Colonic mucosa (tissue), 4 donors: ENCODE results near the gene SYS1. TPM values are rescaled to one million over a fixed set of nuclear protein-coding genes. Genes with fewer than 3 reads are reported as not detected.
A peak's percentile ranks its signal among the peaks of the same experiment; 100 is the strongest.

Experiments
- DNase-seq: peaks from one replicate; pipeline ENCODE4 v3.0.0-alpha.2; 2020
- H3K27ac ChIP-seq: fragments of 200-600 bp; one replicate; pipeline ENCODE4 v1.8.0; 2021
- H3K27me3 ChIP-seq: fragments of 200-600 bp; one replicate; pipeline ENCODE4 v1.8.0; 2021
- H3K36me3 ChIP-seq: fragments of 200-600 bp; one replicate; pipeline ENCODE4 v1.8.0; 2021
- H3K4me1 ChIP-seq: fragments of 200-600 bp; one replicate; pipeline ENCODE4 v1.8.0; 2021; ENCODE audit warnings: mild to moderate bottlenecking
- H3K4me3 ChIP-seq: fragments of 200-600 bp; one replicate; pipeline ENCODE4 v1.8.0; 2021
- H3K9ac ChIP-seq, 2 donors: one replicate each; pipeline ENCODE4 v1.7.0; 2013; ENCODE audit warnings: control low read depth in 2 of 2, low read depth in 2 of 2, low read length in 2 of 2
- H3K9me3 ChIP-seq: fragments of 200-600 bp; one replicate; pipeline ENCODE4 v1.8.0; 2021
- intact Hi-C: fragments of 100-400 bp; cut with DNase I; formaldehyde crosslinking; loops from one replicate; pipeline ENCODE4 v1.14.1; 2022
- total RNA-seq, 2 donors: library from RNA; stranded (reverse); fragmentation: NEBNext Ultra II Directional in 1 of 2; extraction: Animal tissue kit (Norgen Biotek cat#: 25700) in 1 of 2; gene quantifications; one replicate each; pipeline ENCODE4 v1.2.1, GENCODE V29; 2021
- TF ChIP-seq, protein P1 (sequence below): fragments of 200-600 bp; IDR thresholded peaks from one replicate; pipeline ENCODE4 v1.8.0; 2022; ENCODE audit warnings: antibody characterized with exemption, mild to moderate bottlenecking
- donor health status: healthy.
- donor health status: DM: no; HTN: no; CAD: no.
- donor health status: DM: no; HTN: no; CAD: no.

Gene SYS1
- total RNA-seq, 2 donors from 2014 or later = 24.4 to 27.7 TPM

DNA sequence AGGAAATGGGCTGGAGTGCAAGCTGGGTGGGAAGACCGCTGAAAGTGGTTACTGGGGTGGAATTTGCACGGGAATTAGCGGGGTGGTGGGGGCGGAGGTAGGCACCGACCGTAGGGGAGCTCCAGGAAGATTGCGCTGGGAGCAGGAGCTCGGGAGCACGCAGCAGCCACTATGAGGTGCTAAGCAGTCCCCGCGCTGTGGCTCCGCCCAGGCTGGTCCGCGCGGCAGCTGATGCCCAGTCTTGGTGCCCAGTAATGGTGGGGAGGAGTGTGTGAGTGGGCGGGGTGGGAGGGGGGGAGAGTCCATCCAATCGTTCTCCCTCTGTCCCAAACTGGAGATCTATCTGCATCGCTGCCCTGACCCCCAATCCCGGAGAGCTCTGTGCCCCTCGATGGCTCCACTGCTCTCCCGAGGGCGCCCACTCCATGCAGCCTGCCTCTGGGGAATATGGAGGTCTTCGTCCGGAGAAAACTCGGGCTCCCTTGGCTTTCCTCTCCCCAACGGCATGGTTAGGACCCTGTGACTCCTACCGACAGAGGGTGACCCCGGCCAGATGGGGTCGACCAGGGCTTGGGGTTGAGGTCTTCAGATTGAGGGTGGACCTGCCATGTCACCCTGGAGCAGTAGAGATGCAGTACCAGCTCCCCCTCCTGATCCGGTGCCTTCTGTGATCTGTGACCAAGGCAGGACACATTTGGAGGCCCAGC lies 9.8 kb downstream of the SYS1 start:
- H3K9me3 ChIP-seq = no peaks in the 10 kb centered on the region
- no peaks in the 10 kb centered on the region for H3K36me3 ChIP-seq
- DNase-seq = no peak
- peak overlapping the region; percentile 73 for H3K27ac ChIP-seq
- TF ChIP-seq, protein P1, sequence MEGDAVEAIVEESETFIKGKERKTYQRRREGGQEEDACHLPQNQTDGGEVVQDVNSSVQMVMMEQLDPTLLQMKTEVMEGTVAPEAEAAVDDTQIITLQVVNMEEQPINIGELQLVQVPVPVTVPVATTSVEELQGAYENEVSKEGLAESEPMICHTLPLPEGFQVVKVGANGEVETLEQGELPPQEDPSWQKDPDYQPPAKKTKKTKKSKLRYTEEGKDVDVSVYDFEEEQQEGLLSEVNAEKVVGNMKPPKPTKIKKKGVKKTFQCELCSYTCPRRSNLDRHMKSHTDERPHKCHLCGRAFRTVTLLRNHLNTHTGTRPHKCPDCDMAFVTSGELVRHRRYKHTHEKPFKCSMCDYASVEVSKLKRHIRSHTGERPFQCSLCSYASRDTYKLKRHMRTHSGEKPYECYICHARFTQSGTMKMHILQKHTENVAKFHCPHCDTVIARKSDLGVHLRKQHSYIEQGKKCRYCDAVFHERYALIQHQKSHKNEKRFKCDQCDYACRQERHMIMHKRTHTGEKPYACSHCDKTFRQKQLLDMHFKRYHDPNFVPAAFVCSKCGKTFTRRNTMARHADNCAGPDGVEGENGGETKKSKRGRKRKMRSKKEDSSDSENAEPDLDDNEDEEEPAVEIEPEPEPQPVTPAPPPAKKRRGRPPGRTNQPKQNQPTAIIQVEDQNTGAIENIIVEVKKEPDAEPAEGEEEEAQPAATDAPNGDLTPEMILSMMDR = no peak
- no peaks in the 10 kb centered on the region for H3K27me3 ChIP-seq
- peak overlapping the region; percentile 46 for H3K4me3 ChIP-seq
- intact Hi-C loops = loop anchor here (5.0 kb wide), 2 partner anchors 35 to 65 kb away; partner anchors contain the start of gene DBNDD2
- H3K4me1 ChIP-seq = no peaks in the 10 kb centered on the region
- H3K9ac ChIP-seq = peak overlapping the region; percentile 44 to 70

DNA sequence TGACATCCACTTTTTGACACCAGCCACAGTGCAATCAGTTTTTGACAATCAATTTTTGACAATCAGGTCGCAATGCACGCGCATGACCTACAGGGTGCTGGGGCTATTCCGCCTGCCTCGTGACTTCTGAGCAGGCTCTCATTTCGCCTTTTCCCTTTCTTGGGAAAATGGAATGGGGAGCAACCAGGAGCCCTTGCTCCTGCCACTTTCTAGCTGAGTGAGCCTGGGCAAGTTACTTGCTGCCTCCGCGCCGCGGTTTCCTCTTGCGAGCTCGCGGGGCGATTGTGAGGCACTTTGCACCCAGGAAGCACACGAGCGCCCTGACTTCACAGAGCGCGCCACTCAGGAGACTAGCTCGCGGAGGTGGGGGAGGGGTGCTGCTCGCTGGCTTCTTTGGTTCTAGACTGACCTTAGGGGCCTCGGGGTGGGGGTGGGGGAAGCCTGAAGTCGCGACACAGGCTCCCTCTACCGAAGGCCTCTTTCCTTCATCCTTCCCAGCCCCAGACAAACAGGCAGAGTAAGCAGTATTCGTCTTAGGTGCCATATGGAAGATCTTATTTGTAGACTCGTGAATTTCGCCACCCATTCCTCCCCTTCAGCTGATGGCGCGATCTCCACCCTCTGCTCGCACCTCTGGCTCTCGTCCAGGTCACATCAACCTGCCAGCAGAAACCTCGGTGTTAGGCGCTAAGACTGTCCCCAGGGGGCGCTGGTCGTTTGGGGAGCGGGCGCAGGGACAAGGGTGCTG lies 10.6 kb downstream of the SYS1 start:
- TF ChIP-seq, protein P1 = peak; percentile 80
- H3K9ac ChIP-seq = peak overlapping the region; percentile 44 to 70
- peak overlapping the region; percentile 46 for H3K4me3 ChIP-seq
- no peaks in the 10 kb centered on the region for H3K4me1 ChIP-seq
- H3K36me3 ChIP-seq = no peaks in the 10 kb centered on the region
- H3K27me3 ChIP-seq = no peaks in the 10 kb centered on the region
- peak overlapping the region; percentile 73 for H3K27ac ChIP-seq
- no peaks in the 10 kb centered on the region for H3K9me3 ChIP-seq
- DNase-seq = peak; percentile 97
- intact Hi-C loops = loop anchor here (5.0 kb wide), 2 partner anchors 34 to 64 kb away; partner anchors contain the start of gene DBNDD2

DNA sequence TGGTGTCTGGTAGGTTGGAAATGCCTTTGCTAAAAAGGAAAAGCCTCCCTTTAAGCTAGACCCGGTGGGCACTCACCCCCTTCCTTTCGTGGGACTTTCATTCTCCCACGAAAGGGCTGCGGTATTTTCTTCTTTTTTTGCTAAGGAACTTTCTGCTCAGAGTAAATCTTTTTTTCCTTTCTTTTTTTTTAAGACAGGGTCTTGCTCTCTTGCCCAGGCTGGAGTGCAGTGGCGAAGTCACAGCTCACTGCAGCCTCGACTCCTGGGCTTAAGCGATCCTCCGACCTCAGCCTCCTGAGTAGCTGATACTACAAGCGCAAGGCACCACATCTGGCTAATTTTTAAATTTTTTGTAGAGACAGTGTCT lies 11.1 kb downstream of the SYS1 start:
- no peaks in the 10 kb centered on the region for H3K9me3 ChIP-seq
- H3K27ac ChIP-seq = peak overlapping the region; percentile 73
- H3K4me1 ChIP-seq = no peaks in the 10 kb centered on the region
- intact Hi-C loops = loop anchor here (5.0 kb wide), 2 partner anchors 33 to 63 kb away; partner anchors contain the start of gene DBNDD2
- no peaks in the 10 kb centered on the region for H3K36me3 ChIP-seq
- no peaks in the 10 kb centered on the region for H3K27me3 ChIP-seq
- no peak overlapping the region for H3K9ac ChIP-seq
- peak overlapping the region; percentile 46 for H3K4me3 ChIP-seq
- no peak for DNase-seq
- TF ChIP-seq, protein P1 = no peak

DNA sequence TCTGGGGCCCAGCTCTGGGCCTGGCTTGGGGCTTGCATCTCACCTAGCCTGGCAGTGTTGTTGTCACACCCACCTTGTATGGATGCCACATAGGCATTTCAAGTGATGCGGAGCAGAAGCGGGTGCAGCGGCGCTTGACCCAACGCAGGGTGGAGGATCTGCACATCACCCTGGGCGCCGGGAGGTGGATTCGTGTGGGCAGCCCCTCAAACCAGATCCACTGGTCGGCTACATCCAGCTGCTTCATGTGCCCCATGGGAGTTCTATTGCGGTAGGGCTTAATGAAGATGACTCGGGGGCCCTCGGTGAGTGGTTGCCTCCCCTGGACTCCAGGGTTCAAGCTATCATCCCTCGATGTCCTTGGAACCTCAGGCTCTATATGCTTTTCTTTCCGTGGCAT lies 12.0 kb downstream of the SYS1 start:
- TF ChIP-seq, protein P1 = no peak
- intact Hi-C loops = loop anchor here (5.0 kb wide), 2 partner anchors 32 to 62 kb away; partner anchors contain the start of gene DBNDD2
- no peak overlapping the region for H3K27ac ChIP-seq

DNA sequence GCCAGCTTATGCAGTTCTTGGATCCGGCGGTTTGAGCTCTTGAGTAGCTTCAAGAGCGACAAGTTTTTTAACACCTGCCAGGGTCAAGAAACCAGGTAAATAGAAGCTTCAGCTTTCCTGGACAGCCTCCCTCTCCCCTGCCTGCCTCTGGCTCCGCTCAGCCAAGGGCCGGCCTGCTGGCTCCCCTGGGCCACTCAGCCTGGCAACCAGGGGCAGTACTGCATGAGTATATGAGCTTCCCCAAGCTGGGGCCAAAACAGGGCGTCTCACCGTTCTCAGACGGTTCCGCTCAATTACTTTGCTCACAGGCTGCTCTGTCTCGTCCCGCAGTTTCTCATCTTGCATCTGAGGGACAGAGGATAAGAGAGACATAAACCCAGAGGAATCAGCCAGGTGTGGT lies 14.3 kb downstream of the SYS1 start:
- TF ChIP-seq, protein P1 = no peak
- Histone ChIP-seq H3K36me3 (no peaks in the 10 kb centered on the region), H3K4me3 (no peak overlapping the region), H3K27ac (no peak overlapping the region), H3K27me3 (no peaks in the 10 kb centered on the region), H3K9me3 (no peaks in the 10 kb centered on the region), H3K4me1 (no peaks in the 10 kb centered on the region), H3K9ac (no peak overlapping the region)
- DNase-seq = no peak
- intact Hi-C loops = no loop called here

More for the DNA sequence above, 12.0 kb downstream of the SYS1 start:
- no peaks in the 10 kb centered on the region for H3K27me3 ChIP-seq
- no peak for DNase-seq
- no peak overlapping the region for H3K4me3 ChIP-seq
- H3K9ac ChIP-seq = no peak overlapping the region
- no peaks in the 10 kb centered on the region for H3K9me3 ChIP-seq
- H3K36me3 ChIP-seq = no peaks in the 10 kb centered on the region
- no peaks in the 10 kb centered on the region for H3K4me1 ChIP-seq
